MG63 (cell line): ENCODE results near the gene SEC22A. TPM values are rescaled to one million over a fixed set of nuclear protein-coding genes. Genes with fewer than 3 reads are reported as not detected.

Experiments used
- DNase-seq: peaks from one replicate; pipeline ENCODE4 v3.0.0-alpha.2; 2020
- H3K27me3 ChIP-seq: fragments of 250-450 bp; sonication (Bioruptor Pico); 2 replicates; pipeline ENCODE4 v1.5.1; 2020; ENCODE audit warnings: mild to moderate bottlenecking, moderate library complexity
- H3K36me3 ChIP-seq: fragments of 250-450 bp; sonication (Bioruptor Pico); 2 replicates; pipeline ENCODE4 v1.5.1; 2020; ENCODE audit warnings: mild to moderate bottlenecking, moderate library complexity
- H3K4me3 ChIP-seq: fragments of 250-450 bp; sonication (Bioruptor Pico); 2 replicates; pipeline ENCODE4 v1.5.1; 2020; ENCODE audit warnings: mild to moderate bottlenecking, moderate library complexity
- H3K9me3 ChIP-seq: fragments of 250-450 bp; sonication (Bioruptor Pico); 2 replicates; pipeline ENCODE4 v1.5.1; 2020; ENCODE audit warnings: mild to moderate bottlenecking, moderate library complexity
- total RNA-seq: library from RNA; depleted of rRNA; stranded (reverse); fragments of >200 nt; shearing (Covaris generic); gene quantifications from 2 replicates; pipeline ENCODE4 v1.2.3, GENCODE V29; 2014; ENCODE audit warnings: low replicate concordance; rRNA removed

SEC22A gene
- 36.0 and 46.9 TPM in 2 replicates for total RNA-seq

GRCh38 chr3:123201557-123202427, at the start of gene SEC22A:
Gene SEC22A, plus strand, starts transcription at chr3:123201943. Its CDS starts 7,275 bp downstream, at chr3:123209218.
- H3K27me3 ChIP-seq, result no peaks in the 10 kb centered on the region
- peak within 1 kb of the TSS; percentile 98 for H3K4me3 ChIP-seq
- H3K36me3 ChIP-seq, result peaks cover 3% of the 10 kb centered on the region; the same call in 1 of the 2 replicates
- DNase-seq, result peak; percentile 95
- peaks cover 8% of the 10 kb centered on the region for H3K9me3 ChIP-seq

- peaks cover 62% of the 10 kb centered on the region for H3K36me3 ChIP-seq
- no peak for DNase-seq
- H3K4me3 ChIP-seq, result no peak overlapping the region
- no peaks in the 10 kb centered on the region for H3K27me3 ChIP-seq
- H3K9me3 ChIP-seq, result no peaks in the 10 kb centered on the region
Measured at GRCh38 chr3:123152687-123153086, 49.1 kb upstream of the SEC22A start.

- Histone ChIP-seq H3K9me3 (no peaks in the 10 kb centered on the region), H3K27me3 (no peaks in the 10 kb centered on the region), H3K36me3 (peaks cover 60% of the 10 kb centered on the region), H3K4me3 (no peak overlapping the region)
- no peak for DNase-seq
Measured at GRCh38 chr3:123153125-123154019, 48.4 kb upstream of the SEC22A start.

GRCh38 chr3:123154020-123154985, 47.4 kb upstream of the SEC22A start:
- Histone ChIP-seq H3K36me3 (peaks cover 58% of the 10 kb centered on the region), H3K27me3 (no peaks in the 10 kb centered on the region), H3K4me3 (no peak overlapping the region), H3K9me3 (no peaks in the 10 kb centered on the region)
- DNase-seq, result no peak

GRCh38 chr3:123155471-123156011, 46.2 kb upstream of the SEC22A start:
- DNase-seq, result no peak
- Histone ChIP-seq H3K36me3 (peaks cover 58% of the 10 kb centered on the region), H3K27me3 (no peaks in the 10 kb centered on the region), H3K4me3 (no peak overlapping the region), H3K9me3 (no peaks in the 10 kb centered on the region)

- Histone ChIP-seq H3K36me3 (peaks cover 61% of the 10 kb centered on the region), H3K27me3 (no peaks in the 10 kb centered on the region), H3K4me3 (no peak overlapping the region), H3K9me3 (no peaks in the 10 kb centered on the region)
- no peak for DNase-seq
Measured at GRCh38 chr3:123156276-123156995, 45.3 kb upstream of the SEC22A start.

- H3K4me3 ChIP-seq, result no peak overlapping the region
- H3K9me3 ChIP-seq, result no peaks in the 10 kb centered on the region
- no peaks in the 10 kb centered on the region for H3K27me3 ChIP-seq
- no peak for DNase-seq
- peaks cover 67% of the 10 kb centered on the region for H3K36me3 ChIP-seq
Measured at GRCh38 chr3:123157209-123157597, 44.5 kb upstream of the SEC22A start.

- no peaks in the 10 kb centered on the region for H3K9me3 ChIP-seq
- DNase-seq, result no peak
- H3K27me3 ChIP-seq, result no peaks in the 10 kb centered on the region
- no peak overlapping the region for H3K4me3 ChIP-seq
- peaks cover 63% of the 10 kb centered on the region for H3K36me3 ChIP-seq
Measured at GRCh38 chr3:123157598-123158287, 44.0 kb upstream of the SEC22A start.

- no peak for DNase-seq
- Histone ChIP-seq H3K36me3 (peaks cover 62% of the 10 kb centered on the region), H3K27me3 (no peaks in the 10 kb centered on the region), H3K9me3 (no peaks in the 10 kb centered on the region), H3K4me3 (no peak overlapping the region)
Measured at GRCh38 chr3:123158330-123158729, 43.4 kb upstream of the SEC22A start.

GRCh38 chr3:123158899-123159390, 42.8 kb upstream of the SEC22A start:
- H3K36me3 ChIP-seq, result peaks cover 64% of the 10 kb centered on the region
- DNase-seq, result no peak
- no peaks in the 10 kb centered on the region for H3K27me3 ChIP-seq
- H3K9me3 ChIP-seq, result no peaks in the 10 kb centered on the region
- no peak overlapping the region for H3K4me3 ChIP-seq

GRCh38 chr3:123159926-123160635, 41.7 kb upstream of the SEC22A start:
- H3K36me3 ChIP-seq, result peaks cover 66% of the 10 kb centered on the region
- no peak overlapping the region for H3K4me3 ChIP-seq
- no peak for DNase-seq
- peaks cover under 1% of the 10 kb centered on the region; the same call in 1 of the 2 replicates for H3K9me3 ChIP-seq
- H3K27me3 ChIP-seq, result no peaks in the 10 kb centered on the region

- Histone ChIP-seq H3K36me3 (peaks cover 66% of the 10 kb centered on the region), H3K4me3 (no peak overlapping the region), H3K27me3 (no peaks in the 10 kb centered on the region), H3K9me3 (peaks cover 2% of the 10 kb centered on the region; the same call in 1 of the 2 replicates)
- no peak for DNase-seq
Measured at GRCh38 chr3:123161167-123161566, 40.6 kb upstream of the SEC22A start.

GRCh38 chr3:123163141-123163540, 38.6 kb upstream of the SEC22A start:
- Histone ChIP-seq H3K27me3 (no peaks in the 10 kb centered on the region), H3K4me3 (no peak overlapping the region), H3K36me3 (peaks cover 59% of the 10 kb centered on the region), H3K9me3 (peaks cover 2% of the 10 kb centered on the region; the same call in 1 of the 2 replicates)
- DNase-seq, result no peak

- no peaks in the 10 kb centered on the region for H3K27me3 ChIP-seq
Measured at GRCh38 chr3:123165163-123165562, 36.6 kb upstream of the SEC22A start.

More at GRCh38 chr3:123165163-123165562, 36.6 kb upstream of the SEC22A start:
- Histone ChIP-seq H3K36me3 (peaks cover 52% of the 10 kb centered on the region), H3K9me3 (peaks cover 2% of the 10 kb centered on the region; the same call in 1 of the 2 replicates), H3K4me3 (no peak overlapping the region)
- DNase-seq, result no peak
